A172 (cell line): ENCODE data around the gene XAB2. TPM values are rescaled to one million over a fixed set of nuclear protein-coding genes. Genes with fewer than 3 reads are reported as not detected.
"Not testable (repeated sequence)": the region's sequence is repeated elsewhere in the genome, so short reads cannot be mapped to it uniquely, and the experiment has no call there.

Experiments
- DNase-seq: peaks from one replicate; pipeline ENCODE4 v3.0.0-alpha.2; 2015; ENCODE audit warnings: low spot score
- total RNA-seq: library from RNA; depleted of rRNA; stranded (reverse); fragments of >200 nt; shearing (Covaris generic); gene quantifications from 2 replicates; pipeline ENCODE4 v1.2.3, GENCODE V29; 2014; rRNA removed

XAB2 gene
- total RNA-seq, 1 experiment from 2014 or later = 40.0 TPM

- DNase-seq = not testable (repeated sequence)
Observed at GRCh38 chr19:7577422-7577821, 51.9 kb downstream of the XAB2 start.

DNA sequence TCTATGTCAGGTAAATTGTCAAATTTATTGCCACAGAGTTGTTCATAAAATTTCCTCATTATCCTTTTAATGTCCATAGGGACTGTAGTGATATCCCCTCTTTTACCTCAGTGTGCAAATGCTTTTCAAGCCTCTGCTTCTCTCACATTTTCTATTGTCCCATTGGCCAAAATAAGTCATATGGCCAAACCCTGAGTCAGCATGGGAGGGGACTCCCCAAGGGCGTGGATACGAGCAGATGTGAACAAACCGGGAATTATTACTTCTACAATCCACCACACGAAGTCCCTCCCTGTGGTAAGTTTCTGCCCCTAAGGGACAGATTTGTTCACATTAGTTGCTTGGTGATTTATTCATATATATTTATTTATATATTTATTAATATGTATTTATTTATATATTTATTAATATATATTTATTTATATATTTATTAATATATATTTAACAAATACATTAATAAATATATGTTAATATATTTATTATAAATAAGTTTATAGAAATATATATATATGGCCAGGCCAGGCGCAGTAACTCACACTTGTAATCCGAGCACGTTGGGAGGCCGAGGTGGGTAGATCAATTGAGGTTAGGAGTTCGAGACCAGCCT is 53.8 kb downstream of the XAB2 start:
- DNase-seq = peak; percentile 60

DNA sequence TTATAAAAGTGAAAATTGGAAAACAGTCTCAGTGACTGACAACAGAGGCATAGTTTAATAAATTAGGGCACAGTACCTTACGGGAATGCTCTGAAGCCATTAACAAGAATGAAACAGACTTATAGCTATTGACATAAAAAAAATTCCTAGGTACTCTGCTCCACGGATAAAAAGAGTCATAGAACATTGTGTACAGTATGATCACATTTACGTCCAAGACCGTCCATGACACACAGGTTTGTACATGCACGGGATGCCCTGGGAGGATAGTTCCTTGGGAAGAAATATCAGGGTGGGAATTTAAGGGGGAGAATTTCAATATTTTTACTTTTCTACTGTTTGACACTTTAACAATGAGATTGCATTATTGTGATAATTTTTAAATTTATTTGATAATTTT is 58.6 kb downstream of the XAB2 start:
- DNase-seq = no peak

Other genes with a start within 250 kb of the XAB2 start
- gene PEX11G, start 140.5 kb downstream of the XAB2 start, total RNA-seq = 3.0 and 6.7 TPM in 2 replicates
- 47.8 and 72.7 TPM in 2 replicates for gene ZNF358, start 113.4 kb downstream of the XAB2 start, total RNA-seq
- gene MCOLN1, start 106.9 kb downstream of the XAB2 start, total RNA-seq = 3.1 and 5.0 TPM in 2 replicates
- gene PNPLA6, start 93.8 kb downstream of the XAB2 start, total RNA-seq = 105 and 138 TPM in 2 replicates
- 1.5 and 2.6 TPM in 2 replicates for gene CAMSAP3, start 33.7 kb downstream of the XAB2 start, total RNA-seq
- gene PET100, start 248 bp upstream of the XAB2 start, total RNA-seq = 35.8 and 76.6 TPM in 2 replicates
- not detected in 2 replicates for gene PCP2, start 4.2 kb upstream of the XAB2 start, total RNA-seq
- 0.12 and 0.84 TPM in 2 replicates for gene STXBP2, start 7.6 kb upstream of the XAB2 start, total RNA-seq
- not detected in 2 replicates for gene RETN, start 39.5 kb upstream of the XAB2 start, total RNA-seq
- not detected in 2 replicates for gene MCEMP1, start 47.5 kb upstream of the XAB2 start, total RNA-seq
- 118 and 176 TPM in 2 replicates for gene TRAPPC5, start 51.3 kb upstream of the XAB2 start, total RNA-seq
- gene FCER2, start 72.6 kb upstream of the XAB2 start, total RNA-seq = not detected in 2 replicates
- gene CLEC4G, start 102.6 kb upstream of the XAB2 start, total RNA-seq = not detected in 2 replicates
- gene CD209, start 118.0 kb upstream of the XAB2 start, total RNA-seq = not detected in 2 replicates
- 0.12 TPM in 1 of 2 replicates, not detected in the other for gene CLEC4M, start 133.7 kb upstream of the XAB2 start, total RNA-seq
- 20.2 and 21.1 TPM in 2 replicates for gene EVI5L, start 200.7 kb upstream of the XAB2 start, total RNA-seq
- 1.0 and 1.2 TPM in 2 replicates for gene PRR36, start 244.8 kb upstream of the XAB2 start, total RNA-seq